ENCODE results near the gene EDA.

- TF ChIP-seq CTCF (IDR thresholded peaks at IDR 0.05): no peak
- no peak for TF ChIP-seq EP300 (IDR thresholded peaks at IDR 0.05)
- TF ChIP-seq POLR2A (IDR thresholded peaks at IDR 0.05): no peak
Measured at GRCh38 chrX:70082723-70083122, 466.8 kb downstream of the EDA start.
